Esophagus squamous epithelium (tissue), 4 donors: ENCODE results near the gene NEO1.

Source experiments
- CTCF ChIP-seq, 6 experiments: fragments of 450-650 bp in 4 of 6; fragments of 200-600 bp in 2 of 6; sonication (generic) in 2 of 6; IDR thresholded peaks; one replicate each; pipeline ENCODE4 v1.5.1; 2016 to 2019; ENCODE audit warnings: antibody characterized with exemption in 6 of 6, mild to moderate bottlenecking in 4 of 6, moderate library complexity in 4 of 6
- POLR2A ChIP-seq, 4 donors: fragments of 450-650 bp; IDR thresholded peaks; one replicate each; pipeline ENCODE4 v1.6.1; 2017; ENCODE audit warnings: antibody characterized with exemption in 4 of 4, mild to moderate bottlenecking in 4 of 4, moderate library complexity in 3 of 4

- no peak for TF ChIP-seq CTCF (IDR thresholded peaks at IDR 0.05)
- no peak for TF ChIP-seq POLR2A (IDR thresholded peaks at IDR 0.05)
Measured at GRCh38 chr15:73344056-73344455, 291.8 kb downstream of the NEO1 start.
